ENCODE results near the gene EDC3.
"Not testable (repeated sequence)": the region's sequence is repeated elsewhere in the genome, so short reads cannot be mapped to it uniquely, and the experiment has no call there.

Gene EDC3

GRCh38 chr15:74710319-74711094 is 14.7 kb upstream of the EDC3 start:
- no peak for DNase-seq (ENCODE audit: low read depth in 2 of 2, low spot score in 1 of 2)

- no peak for DNase-seq (ENCODE audit: low read depth in 2 of 2, low spot score in 1 of 2)
These were observed 14.1 kb upstream of the EDC3 start for GRCh38 chr15:74709892-74710291.

- no peak for DNase-seq (ENCODE audit: low read depth in 2 of 2, low spot score in 1 of 2)
These were observed 13.2 kb upstream of the EDC3 start for GRCh38 chr15:74709011-74709410.

GRCh38 chr15:74696808-74697207 is 984 bp upstream of the EDC3 start:
- DNase-seq (ENCODE audit: low read depth in 2 of 2, low spot score in 1 of 2): no peak

GRCh38 chr15:74696398-74696729 is 540 bp upstream of the EDC3 start:
- DNase-seq (ENCODE audit: low read depth in 2 of 2, low spot score in 1 of 2): no peak

- DNase-seq (ENCODE audit: low read depth in 2 of 2, low spot score in 1 of 2): no peak
These were observed 3.5 kb downstream of the EDC3 start for GRCh38 chr15:74692327-74692726.

- no peak for DNase-seq (ENCODE audit: low read depth in 2 of 2, low spot score in 1 of 2)
These were observed 12.1 kb downstream of the EDC3 start for GRCh38 chr15:74683758-74684157.

- DNase-seq (ENCODE audit: low read depth in 2 of 2, low spot score in 1 of 2): no peak
These were observed 12.9 kb downstream of the EDC3 start for GRCh38 chr15:74682954-74683353.

GRCh38 chr15:74680456-74680855 is 15.4 kb downstream of the EDC3 start:
- no peak for DNase-seq (ENCODE audit: low read depth in 2 of 2, low spot score in 1 of 2)

GRCh38 chr15:74676801-74677200 is 19.0 kb downstream of the EDC3 start:
- DNase-seq (ENCODE audit: low read depth in 2 of 2, low spot score in 1 of 2): no peak

- no peak for DNase-seq (ENCODE audit: low read depth in 2 of 2, low spot score in 1 of 2)
These were observed 21.7 kb downstream of the EDC3 start for GRCh38 chr15:74674161-74674560.

- no peak for DNase-seq (ENCODE audit: low read depth in 2 of 2, low spot score in 1 of 2)
These were observed 26.2 kb downstream of the EDC3 start for GRCh38 chr15:74669627-74670026.

- DNase-seq (ENCODE audit: low read depth in 2 of 2, low spot score in 1 of 2): no peak
These were observed 27.8 kb downstream of the EDC3 start for GRCh38 chr15:74667975-74668374.

- no peak for DNase-seq (ENCODE audit: low read depth in 2 of 2, low spot score in 1 of 2)
These were observed 31.2 kb downstream of the EDC3 start for GRCh38 chr15:74664670-74665069.

- DNase-seq (ENCODE audit: low read depth in 2 of 2, low spot score in 1 of 2): no peak
These were observed 31.7 kb downstream of the EDC3 start for GRCh38 chr15:74664028-74664616.

- no peak for DNase-seq (ENCODE audit: low read depth in 2 of 2, low spot score in 1 of 2)
These were observed 32.4 kb downstream of the EDC3 start for GRCh38 chr15:74663303-74664027.

GRCh38 chr15:74662064-74662860 is 33.6 kb downstream of the EDC3 start:
- DNase-seq (ENCODE audit: low read depth in 2 of 2, low spot score in 1 of 2): no peak

GRCh38 chr15:74661280-74661679 is 34.5 kb downstream of the EDC3 start:
- DNase-seq (ENCODE audit: low read depth in 2 of 2, low spot score in 1 of 2): not testable (repeated sequence)

GRCh38 chr15:74657846-74658245 is 38.0 kb downstream of the EDC3 start:
- no peak for DNase-seq (ENCODE audit: low read depth in 2 of 2, low spot score in 1 of 2)

- DNase-seq (ENCODE audit: low read depth in 2 of 2, low spot score in 1 of 2): no peak
These were observed 38.8 kb downstream of the EDC3 start for GRCh38 chr15:74656935-74657535.

GRCh38 chr15:74655424-74655823 is 40.4 kb downstream of the EDC3 start:
- DNase-seq (ENCODE audit: low read depth in 2 of 2, low spot score in 1 of 2): no peak
